Measurements from ENCODE around the gene THRB.
A peak's percentile ranks its signal among the peaks of the same experiment; 100 is the strongest.
"Not testable (repeated sequence)": the region's sequence is repeated elsewhere in the genome, so short reads cannot be mapped to it uniquely, and the experiment has no call there.

The THRB gene

GRCh38 chr3:24096271-24096670 is 398.4 kb downstream of the THRB start:
- no peak for DNase-seq (ENCODE audit: low read depth)
- no peak overlapping the region for H3K4me3 ChIP-seq (replicated peaks; ENCODE audit: low read depth, low read length)
- TF ChIP-seq, protein P1, sequence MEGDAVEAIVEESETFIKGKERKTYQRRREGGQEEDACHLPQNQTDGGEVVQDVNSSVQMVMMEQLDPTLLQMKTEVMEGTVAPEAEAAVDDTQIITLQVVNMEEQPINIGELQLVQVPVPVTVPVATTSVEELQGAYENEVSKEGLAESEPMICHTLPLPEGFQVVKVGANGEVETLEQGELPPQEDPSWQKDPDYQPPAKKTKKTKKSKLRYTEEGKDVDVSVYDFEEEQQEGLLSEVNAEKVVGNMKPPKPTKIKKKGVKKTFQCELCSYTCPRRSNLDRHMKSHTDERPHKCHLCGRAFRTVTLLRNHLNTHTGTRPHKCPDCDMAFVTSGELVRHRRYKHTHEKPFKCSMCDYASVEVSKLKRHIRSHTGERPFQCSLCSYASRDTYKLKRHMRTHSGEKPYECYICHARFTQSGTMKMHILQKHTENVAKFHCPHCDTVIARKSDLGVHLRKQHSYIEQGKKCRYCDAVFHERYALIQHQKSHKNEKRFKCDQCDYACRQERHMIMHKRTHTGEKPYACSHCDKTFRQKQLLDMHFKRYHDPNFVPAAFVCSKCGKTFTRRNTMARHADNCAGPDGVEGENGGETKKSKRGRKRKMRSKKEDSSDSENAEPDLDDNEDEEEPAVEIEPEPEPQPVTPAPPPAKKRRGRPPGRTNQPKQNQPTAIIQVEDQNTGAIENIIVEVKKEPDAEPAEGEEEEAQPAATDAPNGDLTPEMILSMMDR (IDR thresholded peaks at IDR 0.05; ENCODE audit: low read length, missing control alignments) = no peak

GRCh38 chr3:24094818-24095217 is 399.8 kb downstream of the THRB start:
- not testable (repeated sequence) for H3K4me3 ChIP-seq (replicated peaks; ENCODE audit: low read depth, low read length); DNase-seq (ENCODE audit: low read depth)

- H3K4me3 ChIP-seq (replicated peaks; ENCODE audit: low read depth, low read length) = no peak overlapping the region
- TF ChIP-seq, protein P1 (IDR thresholded peaks at IDR 0.05; ENCODE audit: low read length, missing control alignments) = peak; percentile 58
- peak; percentile 46 for DNase-seq (ENCODE audit: low read depth)
Observed at GRCh38 chr3:24088782-24089181, 405.9 kb downstream of the THRB start.

DNA sequence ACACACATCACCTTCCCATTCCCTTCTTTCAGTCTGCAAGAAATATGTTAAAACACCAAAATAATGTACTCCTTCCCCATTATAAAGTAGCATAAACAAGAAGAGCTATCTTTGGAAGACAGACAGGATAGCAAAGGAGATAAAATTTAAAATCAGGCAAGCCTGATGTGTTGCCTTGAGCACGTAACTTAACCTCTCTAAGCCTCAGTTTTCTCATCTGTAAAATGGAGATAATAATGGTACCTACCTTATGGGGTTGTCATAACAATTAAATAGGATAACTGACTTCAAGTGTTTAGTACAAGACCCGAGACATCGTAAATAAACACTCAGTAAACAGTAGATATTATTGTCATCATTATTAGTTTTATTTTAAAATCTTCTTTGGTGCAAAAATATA is 407.2 kb downstream of the THRB start:
- H3K4me3 ChIP-seq (replicated peaks; ENCODE audit: low read depth, low read length) = no peak overlapping the region
- TF ChIP-seq, protein P1 (IDR thresholded peaks at IDR 0.05; ENCODE audit: low read length, missing control alignments) = no peak
- no peak for DNase-seq (ENCODE audit: low read depth)

- no peak overlapping the region for H3K4me3 ChIP-seq (replicated peaks; ENCODE audit: low read depth, low read length)
- DNase-seq (ENCODE audit: low read depth) = peak; percentile 29
- TF ChIP-seq, protein P1 (IDR thresholded peaks at IDR 0.05; ENCODE audit: low read length, missing control alignments) = no peak
Observed at GRCh38 chr3:24086617-24087404, 407.8 kb downstream of the THRB start.

DNA sequence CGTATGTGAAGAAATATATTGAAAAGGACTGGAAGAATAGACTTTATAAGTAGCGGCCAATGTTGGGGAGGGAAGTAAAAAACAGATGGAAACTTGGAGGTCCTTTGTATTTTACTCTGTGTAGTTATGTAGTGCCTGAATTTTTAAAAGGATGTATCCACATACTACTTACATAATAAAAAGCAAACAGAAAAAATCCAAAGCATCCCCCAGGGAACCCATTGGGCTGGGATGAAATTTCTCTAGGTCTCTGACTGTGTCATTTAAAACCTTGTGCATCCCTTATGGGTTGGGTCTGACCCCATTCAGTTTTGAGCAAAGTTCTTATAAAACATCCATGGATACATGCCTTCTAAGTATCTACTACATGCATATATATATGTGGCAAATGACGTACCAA is 408.4 kb downstream of the THRB start:
- TF ChIP-seq, protein P1 (IDR thresholded peaks at IDR 0.05; ENCODE audit: low read length, missing control alignments) = no peak
- DNase-seq (ENCODE audit: low read depth) = no peak
- H3K4me3 ChIP-seq (replicated peaks; ENCODE audit: low read depth, low read length) = no peak overlapping the region

DNA sequence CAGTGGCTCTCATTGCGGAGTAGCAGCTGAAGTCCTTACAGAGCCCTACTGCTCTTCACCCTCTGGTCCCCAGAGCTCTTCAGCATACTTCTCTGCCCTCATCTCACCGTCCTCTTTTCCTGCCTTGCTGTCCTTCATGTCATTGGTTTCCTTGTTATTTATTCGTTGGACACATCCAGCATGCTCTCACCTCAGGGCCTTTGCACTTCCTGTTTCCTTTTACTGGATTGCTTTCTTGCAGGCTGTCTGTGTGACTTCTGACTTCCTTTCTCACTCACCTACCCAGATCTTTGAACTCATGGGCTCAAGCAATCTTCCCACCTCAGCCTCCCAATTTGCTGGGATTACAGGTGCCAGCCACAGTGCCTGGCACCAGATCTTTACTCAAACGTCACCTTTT is 422.5 kb downstream of the THRB start:
- H3K4me3 ChIP-seq (replicated peaks; ENCODE audit: low read depth, low read length) = no peak overlapping the region
- TF ChIP-seq, protein P1 (IDR thresholded peaks at IDR 0.05; ENCODE audit: low read length, missing control alignments) = no peak
- DNase-seq (ENCODE audit: low read depth) = no peak

All from fibroblast of pulmonary artery (primary cell).